ENCODE data around the gene CDKN2A. TPM values are rescaled to one million over a fixed set of nuclear protein-coding genes. Genes with fewer than 3 reads are reported as not detected.
"Not testable (repeated sequence)": the region's sequence is repeated elsewhere in the genome, so short reads cannot be mapped to it uniquely, and the experiment has no call there.

Gene CDKN2A
- total and polyA plus RNA-seq, 9 of the 15 experiments (the other 6 are each of a cell fraction or from before 2014, with no cell fraction given): not detected

GRCh38 chr9:21964925-21965385 is 29.2 kb downstream of the CDKN2A start (continued):
- TF ChIP-seq JUN (IDR thresholded peaks at IDR 0.05; ENCODE audit: borderline replicate concordance, low read depth, low read length) (no peak), JUN (CRISPR knock-in tag; IDR thresholded peaks at IDR 0.05; ENCODE audit: borderline replicate concordance) (no peak), ZNF354B (CRISPR knock-in tag; IDR thresholded peaks at IDR 0.05) (no peak)

GRCh38 chr9:21961569-21961968 is 32.6 kb downstream of the CDKN2A start:
- TF ChIP-seq POLR3G (IDR thresholded peaks at IDR 0.05; ENCODE audit: extremely low read depth, insufficient read length, insufficient replicate concordance) (no peak), SAP30 (IDR thresholded peaks at IDR 0.05; ENCODE audit: borderline replicate concordance, insufficient read depth, low read depth, low read length, poor library complexity, severe bottlenecking) (no peak), ZNF512 (tag; IDR thresholded peaks at IDR 0.05) (no peak)
- no peak overlapping the region for H3K9ac ChIP-seq (ENCODE audit: insufficient read depth in 1 of 2, low read depth in 2 of 2, low read length in 2 of 2)
- ChIA-PET POLR2A (no interaction called here), CTCF (ENCODE audit: low intra/inter-chr PET ratio) (no interaction called here)
- H3K9me1 ChIP-seq (ENCODE audit: control insufficient read depth, insufficient read depth, low read length): no peaks in the 10 kb centered on the region
- H4K20me1 ChIP-seq (replicated peaks; ENCODE audit: control insufficient read depth, insufficient read depth, low read length): no peaks in the 10 kb centered on the region
- no peaks in the 10 kb centered on the region for H3K36me3 ChIP-seq (ENCODE audit: control insufficient read depth, insufficient read depth, low read length)
- H3K27me3 ChIP-seq (ENCODE audit: control insufficient read depth in 2 of 2, insufficient read depth in 2 of 2, low read length in 2 of 2): no peaks in the 10 kb centered on the region
- H2AFZ ChIP-seq (ENCODE audit: low read depth, low read length): no peak overlapping the region
- no peaks in the 10 kb centered on the region for H3K9me3 ChIP-seq (replicated peaks; ENCODE audit: control insufficient read depth, insufficient read depth, low read depth, low read length)
- no CpG with 5 or more reads among the region's 2 CpGs for WGBS (ENCODE audit: insufficient coverage, low coverage, missing lambda C conversion rate)
- ATAC-seq (no peak), DNase-seq (ENCODE audit: extremely low read depth in 1 of 4, low spot score in 3 of 4) (no peak), FAIRE-seq (no peak)
- no peaks in the 10 kb centered on the region for H3K79me2 ChIP-seq (ENCODE audit: control insufficient read depth, insufficient read depth, low read length)
- in situ Hi-C loops (cut with MboI) (no loop called here), intact Hi-C loops (cut with micrococcal nuclease) (no loop called here)
- no peaks in the 10 kb centered on the region for H3K4me1 ChIP-seq (replicated peaks in 1 of 2; ENCODE audit: control insufficient read depth in 2 of 2, insufficient read depth in 2 of 2, low read length in 2 of 2)
- H3K27ac ChIP-seq (ENCODE audit: extremely low read depth, low read depth, low read length): no peak overlapping the region
- no peak overlapping the region for H3K4me3 ChIP-seq
- no peak overlapping the region for H3K4me2 ChIP-seq (ENCODE audit: insufficient read depth, low read length)
- no TSS peak for BruUV-seq (replicated peaks)

GRCh38 chr9:21959268-21959667 is 34.9 kb downstream of the CDKN2A start:
- POLR2A ChIA-PET; H3K36me3 ChIP-seq (ENCODE audit: control insufficient read depth, insufficient read depth, low read length); in situ Hi-C loops (cut with MboI); H2AFZ ChIP-seq (ENCODE audit: low read depth, low read length); ATAC-seq; H3K4me2 ChIP-seq (ENCODE audit: insufficient read depth, low read length); intact Hi-C loops (cut with micrococcal nuclease); H3K9me3 ChIP-seq (replicated peaks; ENCODE audit: control insufficient read depth, insufficient read depth, low read depth, low read length); DNase-seq (ENCODE audit: extremely low read depth in 1 of 4, low spot score in 3 of 4); CTCF ChIA-PET (ENCODE audit: low intra/inter-chr PET ratio); H4K20me1 ChIP-seq (replicated peaks; ENCODE audit: control insufficient read depth, insufficient read depth, low read length); H3K4me1 ChIP-seq (replicated peaks in 1 of 2; ENCODE audit: control insufficient read depth in 2 of 2, insufficient read depth in 2 of 2, low read length in 2 of 2); H3K27me3 ChIP-seq (ENCODE audit: control insufficient read depth in 2 of 2, insufficient read depth in 2 of 2, low read length in 2 of 2); H3K9ac ChIP-seq (ENCODE audit: insufficient read depth in 1 of 2, low read depth in 2 of 2, low read length in 2 of 2); H3K9me1 ChIP-seq (ENCODE audit: control insufficient read depth, insufficient read depth, low read length); H3K27ac ChIP-seq (ENCODE audit: extremely low read depth, low read depth, low read length); H3K79me2 ChIP-seq (ENCODE audit: control insufficient read depth, insufficient read depth, low read length); BruUV-seq (replicated peaks); FAIRE-seq; H3K4me3 ChIP-seq: not testable (repeated sequence)
- no CpG with 5 or more reads among the region's 33 CpGs for WGBS (ENCODE audit: insufficient coverage, low coverage, missing lambda C conversion rate)

Data from K562 (cell line).